ENCODE results near the gene MSANTD2. TPM values are rescaled to one million over a fixed set of nuclear protein-coding genes. Genes with fewer than 3 reads are reported as not detected.

MSANTD2 gene
- total and polyA plus RNA-seq, 9 of the 15 experiments (the other 6 are each of a cell fraction or from before 2014, with no cell fraction given): 1.3 to 9.9 (median 5.3) TPM

DNA sequence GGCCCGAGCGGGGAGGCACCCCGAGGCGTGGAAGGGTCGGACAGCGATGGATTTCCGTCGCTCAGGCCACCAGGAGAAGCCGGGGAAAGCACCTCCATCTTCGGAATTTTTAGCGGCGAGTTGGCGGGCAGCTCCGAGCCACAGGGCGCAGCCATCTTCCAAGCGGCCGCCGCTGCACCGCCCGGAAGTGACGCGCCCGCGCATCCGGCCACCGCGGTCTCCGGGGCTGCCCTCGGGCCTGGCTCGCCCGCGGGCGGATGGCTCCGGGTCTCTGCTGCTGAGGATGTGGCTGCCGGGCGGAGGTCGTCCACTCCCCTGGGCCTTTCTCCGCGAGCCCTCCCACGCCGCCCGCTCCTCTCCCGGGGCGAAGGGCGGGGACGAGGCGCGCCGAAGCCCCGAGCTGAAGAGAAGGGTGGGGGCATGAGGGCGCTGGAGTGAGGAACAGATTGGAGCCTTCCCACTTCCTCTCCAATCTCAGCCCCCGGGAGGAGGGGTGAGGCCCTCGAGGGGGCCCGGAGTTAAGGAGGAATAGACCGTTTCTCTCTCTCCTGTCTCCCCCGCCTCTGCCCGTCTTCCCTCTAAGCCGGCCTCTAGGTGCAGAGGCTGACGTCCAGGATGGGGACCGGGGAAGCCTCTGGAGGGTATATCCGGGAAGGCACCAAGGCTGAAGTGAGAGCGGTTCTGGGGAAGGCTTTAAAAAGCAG is at the start of gene MSANTD2 (continued):
- TF ChIP-seq ZNF518B (CRISPR knock-in tag; IDR thresholded peaks at IDR 0.05) (no peak), SMARCA4 (IDR thresholded peaks at IDR 0.05) (no peak), TGIF2 (CRISPR knock-in tag; IDR thresholded peaks at IDR 0.05) (no peak), ILF3 (IDR thresholded peaks at IDR 0.05; ENCODE audit: borderline replicate concordance) (no peak), ZNF717 (CRISPR knock-in tag; IDR thresholded peaks at IDR 0.05) (no peak), BCOR (IDR thresholded peaks at IDR 0.05) (no peak; the same call in 1 of the 2 replicates), NFIC (IDR thresholded peaks at IDR 0.05) (peak; percentile 43; the same call in 1 of the 2 replicates), ZBTB8A (IDR thresholded peaks at IDR 0.05; ENCODE audit: partially characterized antibody) (no peak), XRCC5 (IDR thresholded peaks at IDR 0.05; ENCODE audit: low read depth, low read length) (no peak), NR2C2 (CRISPR knock-in tag; IDR thresholded peaks at IDR 0.05) (0 out of 2 replicates have a peak, but pooled peaks have one; percentile 43), NR2C2 (tag; IDR thresholded peaks at IDR 0.05) (peak; percentile 49; the same call in 1 of the 2 replicates), MAFF (IDR thresholded peaks at IDR 0.05; ENCODE audit: low read length) (no peak), MLLT1 (IDR thresholded peaks at IDR 0.05) (no peak), ZFP36 (IDR thresholded peaks at IDR 0.05; ENCODE audit: low read depth, low read length, partially characterized antibody) (no peak), THRA (IDR thresholded peaks at IDR 0.05) (no peak), CREB3L1 (IDR thresholded peaks at IDR 0.05; ENCODE audit: borderline replicate concordance, low read depth) (peak; percentile 33; the same call in 1 of the 2 replicates), MED1 (CRISPR knock-in tag; IDR thresholded peaks at IDR 0.05; ENCODE audit: borderline replicate concordance) (no peak)
- TF ChIP-seq, protein P1, sequence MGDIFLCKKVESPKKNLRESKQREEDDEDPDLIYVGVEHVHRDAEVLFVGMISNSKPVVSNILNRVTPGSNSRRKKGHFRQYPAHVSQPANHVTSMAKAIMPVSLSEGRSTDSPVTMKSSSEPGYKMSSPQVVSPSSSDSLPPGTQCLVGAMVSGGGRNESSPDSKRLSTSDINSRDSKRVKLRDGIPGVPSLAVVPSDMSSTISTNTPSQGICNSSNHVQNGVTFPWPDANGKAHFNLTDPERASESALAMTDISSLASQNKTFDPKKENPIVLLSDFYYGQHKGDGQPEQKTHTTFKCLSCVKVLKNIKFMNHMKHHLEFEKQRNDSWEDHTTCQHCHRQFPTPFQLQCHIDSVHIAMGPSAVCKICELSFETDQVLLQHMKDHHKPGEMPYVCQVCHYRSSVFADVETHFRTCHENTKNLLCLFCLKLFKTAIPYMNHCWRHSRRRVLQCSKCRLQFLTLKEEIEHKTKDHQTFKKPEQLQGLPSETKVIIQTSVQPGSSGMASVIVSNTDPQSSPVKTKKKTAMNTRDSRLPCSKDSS (IDR thresholded peaks at IDR 0.05; ENCODE audit: low read depth, partially characterized antibody): no peak
